DND-41 (cell line): ENCODE measurements around the gene CYTH3.

Source experiments
- ATAC-seq: fragments of 200-7000 bp; cut with Tn5 transposase; 3 replicates; pipeline ENCODE4 v1.9.1; 2021; ENCODE audit warnings: low read depth; ENCODE audit not compliant: insufficient read depth
- DNase-seq: peaks from one replicate; pipeline ENCODE4 v3.0.0-alpha.2; 2020
- H2AFZ ChIP-seq: 2 replicates; pipeline ENCODE4 v1.6.0; 2012; ENCODE audit warnings: low read depth, low read length
- H3K27ac ChIP-seq: 2 replicates; pipeline ENCODE4 v1.5.1; 2012; ENCODE audit warnings: low read length, inconsistent platforms
- H3K27me3 ChIP-seq: fragments of 200-600 bp; sonication (generic); 2 replicates; pipeline ENCODE4 v1.6.0; 2012; ENCODE audit warnings: low read length, mild to moderate bottlenecking, inconsistent platforms; ENCODE audit not compliant: insufficient read depth, poor library complexity
- H3K36me3 ChIP-seq: 2 replicates; pipeline ENCODE4 v1.5.1; 2012; ENCODE audit warnings: low read length, inconsistent platforms; ENCODE audit not compliant: insufficient read depth
- H3K4me1 ChIP-seq: 2 replicates; pipeline ENCODE4 v1.5.1; 2012; ENCODE audit warnings: mild to moderate bottlenecking, low read length; ENCODE audit not compliant: insufficient read depth
- H3K4me2 ChIP-seq: 2 replicates; pipeline ENCODE4 v1.6.0; 2012; ENCODE audit warnings: mild to moderate bottlenecking, moderate library complexity, low read length, inconsistent platforms; ENCODE audit not compliant: insufficient read depth
- H3K4me3 ChIP-seq, 2 experiments: fragments of 200-600 bp in 1 of 2; shearing (Covaris generic) in 1 of 2; 2 replicates each; pipeline ENCODE4 v1.5.1; 2012 to 2016; ENCODE audit warnings: inconsistent platforms in 2 of 2, low read length in 2 of 2, mild to moderate bottlenecking in 2 of 2, low read depth in 1 of 2, moderate library complexity in 1 of 2
- H3K79me2 ChIP-seq: 2 replicates; pipeline ENCODE4 v1.6.0; 2012; ENCODE audit warnings: low read length, inconsistent platforms; ENCODE audit not compliant: insufficient read depth
- H3K9ac ChIP-seq: 2 replicates; pipeline ENCODE4 v1.6.0; 2012; ENCODE audit warnings: low read depth, mild to moderate bottlenecking, inconsistent platforms, low read length, moderate library complexity
- H3K9me3 ChIP-seq: 2 replicates; pipeline ENCODE4 v1.5.1; 2012; ENCODE audit warnings: low read length, moderate library complexity, mild to moderate bottlenecking, inconsistent platforms; ENCODE audit not compliant: insufficient read depth, severe bottlenecking
- H4K20me1 ChIP-seq: 2 replicates; pipeline ENCODE4 v1.6.0; 2012; ENCODE audit warnings: low read length; ENCODE audit not compliant: insufficient read depth
- EZH2 ChIP-seq: IDR thresholded peaks from 3 replicates; pipeline ENCODE4 v1.6.1; 2012; ENCODE audit warnings: borderline replicate concordance, low read depth, mild to moderate bottlenecking, moderate library complexity, low read length, inconsistent platforms; ENCODE audit not compliant: severe bottlenecking
- TF ChIP-seq, protein P1 (sequence below): IDR thresholded peaks from 2 replicates; pipeline ENCODE4 v1.5.1; 2012; ENCODE audit warnings: borderline replicate concordance, low read length, moderate library complexity, mild to moderate bottlenecking; ENCODE audit not compliant: poor library complexity, severe bottlenecking; ENCODE audit errors: extremely low read depth

The CYTH3 gene

DNA sequence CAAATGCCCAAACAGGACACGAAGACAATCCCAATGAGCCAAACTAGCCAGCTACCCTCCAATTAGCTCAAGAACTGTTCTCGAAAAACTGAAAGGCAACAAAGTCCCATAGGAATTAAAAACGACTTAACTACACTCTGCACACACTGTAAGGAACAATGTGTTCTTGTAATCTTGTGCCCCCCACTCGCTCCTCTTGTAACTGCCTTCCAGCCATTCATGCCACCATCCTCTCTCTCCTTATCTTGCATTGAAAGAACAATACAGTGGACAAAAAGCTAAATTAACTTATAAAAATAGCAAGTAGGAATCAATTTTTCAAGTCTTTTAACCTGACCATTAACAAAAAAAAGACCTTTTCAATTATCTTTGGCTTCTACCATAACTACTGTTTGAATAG, 2.9 kb downstream of the CYTH3 start:
- no peak overlapping the region for H2AFZ ChIP-seq
- H3K27ac ChIP-seq = no peak overlapping the region
- H3K9ac ChIP-seq = no peak overlapping the region
- no peaks in the 10 kb centered on the region; the same call in 1 of the 2 replicates for H3K79me2 ChIP-seq
- H3K36me3 ChIP-seq = no peaks in the 10 kb centered on the region
- peaks cover 21% of the 10 kb centered on the region for H3K4me1 ChIP-seq
- H3K4me3 ChIP-seq = no peak overlapping the region
- no peak for DNase-seq
- peaks cover 19% of the 10 kb centered on the region for H3K27me3 ChIP-seq
- H3K9me3 ChIP-seq = no peaks in the 10 kb centered on the region
- no peak for ATAC-seq
- H4K20me1 ChIP-seq = peaks cover 9% of the 10 kb centered on the region; the same call in 1 of the 2 replicates
- TF ChIP-seq, protein P1, sequence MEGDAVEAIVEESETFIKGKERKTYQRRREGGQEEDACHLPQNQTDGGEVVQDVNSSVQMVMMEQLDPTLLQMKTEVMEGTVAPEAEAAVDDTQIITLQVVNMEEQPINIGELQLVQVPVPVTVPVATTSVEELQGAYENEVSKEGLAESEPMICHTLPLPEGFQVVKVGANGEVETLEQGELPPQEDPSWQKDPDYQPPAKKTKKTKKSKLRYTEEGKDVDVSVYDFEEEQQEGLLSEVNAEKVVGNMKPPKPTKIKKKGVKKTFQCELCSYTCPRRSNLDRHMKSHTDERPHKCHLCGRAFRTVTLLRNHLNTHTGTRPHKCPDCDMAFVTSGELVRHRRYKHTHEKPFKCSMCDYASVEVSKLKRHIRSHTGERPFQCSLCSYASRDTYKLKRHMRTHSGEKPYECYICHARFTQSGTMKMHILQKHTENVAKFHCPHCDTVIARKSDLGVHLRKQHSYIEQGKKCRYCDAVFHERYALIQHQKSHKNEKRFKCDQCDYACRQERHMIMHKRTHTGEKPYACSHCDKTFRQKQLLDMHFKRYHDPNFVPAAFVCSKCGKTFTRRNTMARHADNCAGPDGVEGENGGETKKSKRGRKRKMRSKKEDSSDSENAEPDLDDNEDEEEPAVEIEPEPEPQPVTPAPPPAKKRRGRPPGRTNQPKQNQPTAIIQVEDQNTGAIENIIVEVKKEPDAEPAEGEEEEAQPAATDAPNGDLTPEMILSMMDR = no peak
- no peak for TF ChIP-seq EZH2
- no peak overlapping the region for H3K4me2 ChIP-seq

DNA sequence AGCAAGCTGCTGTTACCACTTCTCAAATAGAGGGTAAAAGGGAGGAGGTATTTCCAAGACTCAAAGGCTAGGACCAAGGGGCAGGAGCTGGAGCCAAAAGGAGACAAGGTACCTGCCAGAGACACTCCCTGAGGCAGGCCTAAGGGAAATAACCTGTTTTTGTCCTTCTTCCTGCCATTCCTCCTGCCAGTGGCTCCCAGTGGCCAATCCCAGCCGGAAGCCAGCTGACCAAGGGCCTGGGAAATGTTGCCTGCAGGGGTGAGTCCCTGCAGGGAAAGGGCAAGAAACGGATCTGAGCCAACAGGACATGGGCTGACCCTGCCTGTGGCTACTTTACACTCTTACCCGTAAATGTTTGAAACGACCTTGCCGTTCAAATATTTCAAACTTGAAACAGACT, 3.5 kb downstream of the CYTH3 start:
- H3K27ac ChIP-seq = no peak overlapping the region
- H3K4me2 ChIP-seq = no peak overlapping the region
- peaks cover 21% of the 10 kb centered on the region for H3K4me1 ChIP-seq
- H4K20me1 ChIP-seq = peaks cover 9% of the 10 kb centered on the region; the same call in 1 of the 2 replicates
- no peak overlapping the region for H3K9ac ChIP-seq
- no peaks in the 10 kb centered on the region for H3K9me3 ChIP-seq
- no peaks in the 10 kb centered on the region for H3K36me3 ChIP-seq
- DNase-seq (no peak), ATAC-seq (no peak)
- H3K79me2 ChIP-seq = no peaks in the 10 kb centered on the region; the same call in 1 of the 2 replicates
- TF ChIP-seq, protein P1 = no peak
- TF ChIP-seq EZH2 = no peak
- H3K4me3 ChIP-seq = no peak overlapping the region
- H2AFZ ChIP-seq = no peak overlapping the region
- H3K27me3 ChIP-seq = peaks cover 19% of the 10 kb centered on the region

DNA sequence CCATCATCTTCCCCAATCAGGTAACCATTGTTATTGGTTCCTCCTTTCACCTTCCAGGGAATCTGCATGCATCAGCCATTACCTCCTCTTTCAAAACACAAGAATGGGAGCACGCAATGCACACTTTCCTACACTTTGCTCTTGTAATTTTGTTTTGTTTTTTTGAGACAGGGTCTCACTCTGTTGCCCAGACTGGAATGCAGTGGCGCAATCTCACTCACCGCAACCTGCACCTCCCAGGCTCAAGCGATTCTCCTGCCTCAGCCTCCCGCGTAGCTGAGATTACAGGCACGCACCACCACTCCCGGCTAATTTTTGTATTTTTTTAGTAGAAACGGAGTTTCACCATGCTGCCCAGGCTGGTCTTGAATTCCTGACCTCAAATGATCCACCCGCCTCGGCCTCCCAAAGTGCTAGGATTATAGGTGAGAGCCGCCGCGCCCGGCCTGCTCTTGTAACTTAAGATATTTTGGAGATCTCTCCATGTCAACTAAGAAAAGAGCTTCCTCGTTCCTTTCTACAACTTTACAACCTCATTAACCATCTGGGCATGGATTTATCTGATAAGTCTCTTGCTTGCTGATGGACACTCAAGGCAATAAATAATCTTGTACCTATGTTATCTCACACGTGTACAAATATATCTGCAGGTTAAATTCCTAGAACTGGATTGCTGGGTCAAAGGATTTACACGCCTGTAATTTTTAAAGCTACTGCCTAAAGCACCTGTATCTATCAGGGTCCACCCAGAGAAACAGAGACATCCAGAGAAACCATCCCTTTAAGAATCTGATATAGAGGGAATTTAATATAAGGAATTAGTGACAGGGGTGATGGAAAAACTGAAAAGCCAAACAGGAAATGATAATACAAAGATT, 4.2 kb downstream of the CYTH3 start:
- Histone ChIP-seq H3K36me3 (no peaks in the 10 kb centered on the region), H3K27me3 (peaks cover 19% of the 10 kb centered on the region), H3K4me3 (no peak overlapping the region), H3K27ac (no peak overlapping the region), H4K20me1 (peaks cover 9% of the 10 kb centered on the region; the same call in 1 of the 2 replicates), H2AFZ (no peak overlapping the region), H3K9ac (no peak overlapping the region), H3K9me3 (no peaks in the 10 kb centered on the region), H3K4me2 (no peak overlapping the region), H3K79me2 (no peaks in the 10 kb centered on the region; the same call in 1 of the 2 replicates), H3K4me1 (peaks cover 21% of the 10 kb centered on the region)
- no peak for TF ChIP-seq EZH2
- TF ChIP-seq, protein P1 = no peak
- ATAC-seq = no peak
- DNase-seq = no peak
